Caki2 (cell line): Measurements from ENCODE around the gene DDX19B. TPM values are rescaled to one million over a fixed set of nuclear protein-coding genes. Genes with fewer than 3 reads are reported as not detected.
"Not testable (repeated sequence)": the region's sequence is repeated elsewhere in the genome, so short reads cannot be mapped to it uniquely, and the experiment has no call there.

Experiments
- DNase-seq: peaks from one replicate; pipeline ENCODE4 v3.0.0-alpha.2; 2015; ENCODE audit warnings: low read depth
- in situ Hi-C: cut with HindIII; loops from 2 replicates; pipeline ENCODE4 v1.10.0; 2016; ENCODE audit warnings: low sequenced_read_pairs, low pct_unique_long_range_greater_than_20kb, mixed read lengths
- total RNA-seq: library from RNA; depleted of rRNA; stranded (reverse); fragments of >200 nt; shearing (Covaris generic); gene quantifications from 2 replicates; pipeline ENCODE4 v1.2.3, GENCODE V29; 2014; ENCODE audit warnings: low replicate concordance; rRNA removed

The DDX19B gene
- 58.0 and 68.1 TPM in 2 replicates for total RNA-seq

DNA sequence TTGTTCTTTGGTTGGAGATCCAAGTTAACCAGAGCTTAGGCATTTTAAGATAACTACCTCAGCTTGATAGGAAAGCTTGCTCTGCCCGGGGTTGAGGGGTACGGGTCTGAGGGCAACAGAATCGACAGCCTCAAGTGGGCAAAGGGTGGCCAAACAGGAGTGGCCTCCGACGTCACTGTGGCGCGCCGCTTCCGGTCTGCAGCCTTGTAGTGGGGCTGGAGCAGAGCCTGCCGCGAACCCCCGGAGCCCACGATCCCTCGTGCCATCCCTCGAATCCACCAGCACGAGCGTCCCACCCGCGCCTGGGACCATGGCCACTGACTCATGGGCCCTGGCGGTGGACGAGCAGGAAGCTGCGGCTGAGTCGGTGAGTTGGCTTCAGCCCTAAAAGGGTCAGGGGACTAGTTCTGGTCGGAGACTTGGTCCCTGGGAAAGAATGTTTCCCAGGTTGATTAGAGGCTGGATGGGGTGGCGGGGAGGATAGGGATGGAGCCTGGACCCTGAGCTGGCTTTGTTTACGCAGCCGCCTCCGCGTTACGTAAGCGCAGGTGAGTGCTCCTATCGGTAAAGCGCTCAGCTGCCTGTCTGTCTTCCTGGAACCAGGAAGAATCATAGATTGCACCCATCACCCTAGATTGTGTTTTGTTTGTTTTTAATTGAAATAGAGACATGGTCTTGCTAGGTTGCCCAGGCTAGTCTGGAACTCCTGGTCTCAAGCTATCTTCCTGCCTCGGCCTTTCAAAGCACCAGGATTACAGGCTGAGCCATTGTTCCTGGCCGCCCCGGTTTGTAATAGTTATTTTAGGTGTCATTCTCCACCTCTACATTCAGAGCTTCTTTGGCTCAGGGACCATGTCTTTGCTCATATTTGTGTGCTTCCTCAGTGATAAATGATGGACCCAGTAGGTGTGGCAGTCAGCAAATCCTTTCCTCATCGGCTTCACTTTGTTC lies at the start of gene DDX19B:
DDX19B (plus strand) TSS at position 199 of the 951 bp plus-strand sequence; CDS start at position 311, 112 bp downstream.
- peak; percentile 58 for DNase-seq
- in situ Hi-C loops: no loop called here

DNA sequence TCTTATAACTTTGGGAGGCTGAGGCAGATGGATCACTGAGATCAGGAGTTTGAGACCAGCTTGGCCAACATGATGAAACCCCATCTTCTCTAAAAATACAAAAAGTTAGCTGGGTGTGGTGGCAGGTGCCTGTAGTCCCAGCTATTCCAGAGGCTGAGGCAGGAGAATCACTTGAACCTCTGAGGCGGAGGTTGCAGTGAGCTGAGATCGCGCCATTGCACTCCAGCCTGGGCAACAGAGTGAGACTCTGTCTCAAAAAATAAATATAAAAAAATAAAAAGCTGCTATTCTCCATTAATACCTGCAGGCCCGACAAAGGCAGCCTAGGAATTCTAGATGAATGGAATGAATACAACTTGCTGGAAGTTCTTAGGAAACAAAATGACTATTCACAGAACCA lies 49.3 kb upstream of the DDX19B start:
- in situ Hi-C loops, DNase-seq: not testable (repeated sequence)

DNA sequence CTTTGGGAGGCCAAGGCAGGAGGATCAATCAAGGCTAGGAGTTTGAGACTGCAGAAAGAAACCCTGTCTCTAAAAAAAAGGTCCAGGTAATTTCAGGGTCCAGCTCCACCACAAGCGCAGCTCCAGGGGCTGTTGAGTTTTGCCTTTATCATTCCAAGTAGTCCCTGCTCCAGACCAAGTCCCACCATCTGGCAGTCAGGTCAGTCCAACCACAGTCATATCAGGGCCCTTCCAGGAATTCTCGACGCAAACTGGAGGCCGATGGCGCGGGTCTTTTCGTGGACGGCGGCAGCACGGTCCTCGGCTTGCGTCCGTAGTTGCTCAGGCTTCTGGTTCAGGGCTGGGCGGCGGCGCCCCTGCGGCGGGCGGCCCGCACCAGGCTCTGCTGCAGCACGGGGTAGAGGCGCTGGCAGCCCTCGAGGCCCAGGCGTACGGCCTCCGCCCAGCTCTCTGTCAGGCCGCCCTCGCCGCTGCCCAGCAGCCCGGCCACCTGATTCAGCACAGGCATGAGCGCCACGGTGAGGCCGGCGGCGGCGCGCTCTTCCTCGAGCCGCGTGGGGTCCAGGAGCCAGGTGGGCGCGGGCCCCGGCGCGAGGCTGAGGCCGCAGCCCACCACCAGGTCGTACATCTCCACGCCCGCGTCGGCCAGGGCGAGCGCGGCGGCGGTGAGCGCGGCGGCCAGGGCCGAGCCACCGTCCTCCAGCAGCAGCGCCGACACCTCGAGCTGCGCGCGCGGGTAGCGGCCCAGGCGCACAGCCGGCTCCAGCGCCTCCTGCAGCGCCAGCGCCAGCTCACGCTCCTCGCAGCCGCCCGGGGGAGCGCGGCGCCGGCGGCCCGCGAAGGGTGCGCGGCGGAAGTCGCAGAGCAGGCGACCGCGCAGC lies 48.0 kb upstream of the DDX19B start:
- in situ Hi-C loops: no loop called here

DNA sequence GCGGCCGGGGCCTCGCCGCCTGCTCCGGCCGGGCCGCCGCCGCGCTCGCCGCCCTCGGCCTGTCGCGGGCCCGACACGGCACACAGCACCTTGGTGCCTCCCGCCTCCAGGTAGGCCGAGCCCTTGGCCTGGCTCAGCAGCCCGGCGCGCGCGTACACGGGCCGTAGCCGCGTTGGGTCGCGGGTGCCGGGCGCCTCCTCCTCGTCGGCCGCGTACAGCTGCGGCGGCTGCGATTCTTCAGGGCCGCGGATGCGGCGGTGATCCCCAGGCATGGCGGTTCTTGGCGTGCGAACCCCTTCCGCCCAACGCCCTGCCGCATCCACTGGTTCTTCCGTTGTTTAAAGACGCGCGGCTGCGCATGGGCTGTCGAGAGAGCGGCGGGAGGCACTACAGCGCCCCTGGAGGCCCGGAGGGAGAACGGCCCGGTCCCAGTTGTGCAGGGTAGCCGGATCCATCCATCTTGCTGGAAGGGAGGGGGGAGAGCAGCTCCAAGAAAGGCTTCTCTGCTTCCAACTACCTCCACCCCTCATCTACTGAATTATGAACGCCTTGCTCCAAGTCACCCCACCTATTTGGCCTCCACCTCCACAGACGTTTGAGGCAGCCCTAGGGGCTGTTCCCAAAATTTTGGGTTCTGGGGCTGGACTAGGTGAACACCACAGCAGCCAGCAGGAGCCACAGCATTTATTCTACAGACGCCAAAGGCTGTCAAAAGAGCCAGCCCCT lies 47.2 kb upstream of the DDX19B start, which contains the start of gene EXOSC6:
EXOSC6 (minus strand) TSS at position 312 of the 726 bp plus-strand sequence; CDS start at position 272, 40 bp downstream.
- peak; percentile 93 for DNase-seq
- in situ Hi-C loops: no loop called here

More for the DNA sequence above, 48.0 kb upstream of the DDX19B start:
- DNase-seq: peak; percentile 73

DNA sequence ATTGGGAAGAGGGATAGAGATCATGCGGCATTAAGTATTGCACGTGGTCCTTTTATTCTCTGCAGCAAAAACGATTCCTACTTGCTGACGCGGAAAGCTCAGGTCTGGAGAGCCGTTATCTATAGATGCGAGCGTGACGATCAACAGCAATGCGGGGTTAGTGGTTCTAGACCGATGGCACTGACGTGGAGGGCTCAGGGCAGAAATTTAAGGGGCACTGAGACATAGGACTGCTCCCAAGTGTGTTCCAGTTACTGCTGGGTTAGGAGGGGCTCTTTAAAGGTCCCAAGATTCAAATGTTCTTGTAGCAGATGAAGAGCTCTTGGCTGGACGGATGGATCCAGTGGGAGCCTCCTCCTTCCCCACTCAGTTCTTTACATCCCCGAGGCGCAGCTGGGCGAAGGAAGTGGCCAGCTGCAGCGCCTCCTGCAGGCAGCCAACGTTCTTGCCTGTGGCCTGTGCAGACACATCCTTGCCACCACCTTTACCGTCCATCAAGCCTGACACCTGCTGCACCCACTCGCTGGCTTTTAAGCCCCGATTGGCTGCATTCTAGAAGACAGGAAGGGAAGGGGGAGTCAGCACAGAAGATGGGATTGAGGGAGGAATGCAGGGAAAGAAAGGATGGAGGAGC lies 46.5 kb upstream of the DDX19B start:
- DNase-seq: peak; percentile 10
- in situ Hi-C loops: no loop called here

DNA sequence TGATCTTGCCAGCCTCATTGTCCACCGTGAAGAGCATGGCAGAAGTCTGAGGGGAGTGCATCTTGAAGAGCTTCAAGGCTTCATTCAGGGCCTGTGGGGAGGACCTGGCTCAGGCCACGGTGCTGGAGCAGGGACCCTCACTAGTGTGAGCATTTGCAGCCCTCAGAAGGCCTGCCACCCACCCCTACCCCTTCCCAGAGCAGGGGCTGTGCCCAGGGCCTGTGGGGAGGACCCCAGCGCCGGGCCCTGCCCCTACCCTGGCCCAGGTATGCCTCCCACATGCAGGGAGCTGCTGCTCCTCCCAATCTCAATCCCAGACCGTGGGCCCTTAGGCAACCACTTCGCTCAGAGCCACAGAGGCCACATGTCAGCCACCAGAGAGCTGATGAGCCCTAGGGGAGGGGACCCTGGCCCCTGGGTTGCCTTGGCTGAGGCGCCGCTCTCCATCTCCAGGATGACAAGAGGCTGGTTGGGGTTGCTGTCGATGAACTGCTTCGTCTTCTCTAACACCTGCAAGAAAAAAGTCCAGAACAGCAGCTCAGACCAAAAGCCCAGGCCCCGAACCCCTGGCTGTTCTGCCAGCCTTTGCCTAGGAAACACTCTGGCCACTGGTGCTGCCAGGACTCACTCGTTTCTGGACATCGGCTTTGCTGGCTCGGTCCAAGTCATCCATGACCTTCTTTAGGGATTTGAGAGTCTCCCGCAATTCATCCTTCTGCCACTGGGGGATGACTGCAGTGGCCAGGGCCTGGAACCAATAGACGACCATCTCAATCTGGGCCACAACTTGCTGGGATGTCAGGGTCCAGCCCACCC lies 45.5 kb upstream of the DDX19B start:
- DNase-seq: peak; percentile 25
- in situ Hi-C loops: no loop called here

DNA sequence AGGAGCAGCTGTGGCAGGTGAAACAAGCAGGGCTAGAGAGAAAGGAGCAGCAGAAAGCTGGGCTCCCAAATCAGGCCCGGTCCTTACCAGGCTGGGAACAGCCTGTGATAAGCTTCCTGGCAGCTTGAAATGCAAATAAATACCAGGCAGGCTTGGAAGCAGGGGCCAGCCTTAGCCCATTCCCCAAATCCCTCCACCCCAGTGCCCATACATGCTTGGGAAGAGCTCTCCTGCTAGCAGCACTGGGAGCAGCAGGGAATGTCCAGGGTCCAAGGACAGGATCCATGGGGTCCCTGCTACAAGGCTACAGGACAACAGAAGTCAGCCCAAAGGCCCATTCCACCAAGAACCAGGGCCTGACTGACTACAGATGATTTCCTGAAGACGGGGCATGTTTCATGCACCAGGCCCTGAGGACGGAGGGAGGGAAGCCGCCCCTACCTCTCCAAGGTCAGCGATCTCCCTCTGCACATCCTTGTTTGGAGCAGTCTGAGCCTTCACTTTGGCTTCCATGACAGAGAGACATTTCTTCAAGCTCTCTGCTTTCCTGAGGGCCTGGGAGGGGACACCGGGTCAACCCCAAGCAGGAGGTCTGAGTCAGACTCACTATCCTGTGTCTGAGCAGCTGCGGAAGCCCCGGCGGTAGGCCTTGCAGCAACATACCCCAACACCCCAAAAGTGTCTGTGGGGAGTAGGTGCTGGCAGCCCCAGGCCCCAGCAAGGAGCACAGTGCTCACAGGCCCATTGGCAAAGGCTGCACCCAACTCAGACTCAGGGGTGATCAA lies 44.6 kb upstream of the DDX19B start:
- in situ Hi-C loops: no loop called here
- no peak for DNase-seq

DNA sequence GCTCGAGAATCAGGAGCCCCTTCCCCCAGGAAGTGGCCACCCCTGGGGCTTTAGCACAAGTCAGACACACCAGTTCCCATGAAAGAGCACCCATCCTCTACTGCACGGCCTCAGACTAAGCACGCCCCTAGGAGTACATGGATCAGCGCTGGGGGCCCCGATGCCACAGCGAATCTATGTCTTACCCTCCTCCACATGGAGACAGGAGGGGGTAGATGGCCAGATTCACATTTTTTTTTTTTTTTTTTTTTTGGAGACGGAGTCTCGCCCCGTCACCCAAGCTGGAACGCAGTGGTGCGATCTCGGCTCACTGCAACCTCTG lies 44.1 kb upstream of the DDX19B start:
- in situ Hi-C loops: no loop called here
- DNase-seq: no peak

DNA sequence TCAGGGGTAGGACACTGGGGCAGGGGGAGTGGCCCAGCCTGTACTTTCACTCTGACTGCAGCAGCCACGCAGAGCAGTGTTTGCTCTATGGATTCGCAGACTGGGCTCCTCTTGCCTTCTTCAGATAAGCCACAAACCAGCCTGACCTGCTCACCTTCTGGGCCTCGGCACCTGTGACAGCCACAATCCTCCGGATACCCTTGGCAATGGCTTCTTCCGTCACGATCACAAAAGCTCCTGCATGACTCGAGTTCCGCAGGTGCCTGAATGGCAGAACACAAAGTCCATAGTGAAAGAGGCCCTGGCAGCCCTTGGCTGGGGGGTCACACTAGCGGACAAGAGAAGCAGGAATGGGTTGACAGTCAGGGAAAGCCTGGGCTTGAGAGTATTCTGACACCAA lies 43.4 kb upstream of the DDX19B start:
- DNase-seq: no peak
- in situ Hi-C loops: no loop called here

DNA sequence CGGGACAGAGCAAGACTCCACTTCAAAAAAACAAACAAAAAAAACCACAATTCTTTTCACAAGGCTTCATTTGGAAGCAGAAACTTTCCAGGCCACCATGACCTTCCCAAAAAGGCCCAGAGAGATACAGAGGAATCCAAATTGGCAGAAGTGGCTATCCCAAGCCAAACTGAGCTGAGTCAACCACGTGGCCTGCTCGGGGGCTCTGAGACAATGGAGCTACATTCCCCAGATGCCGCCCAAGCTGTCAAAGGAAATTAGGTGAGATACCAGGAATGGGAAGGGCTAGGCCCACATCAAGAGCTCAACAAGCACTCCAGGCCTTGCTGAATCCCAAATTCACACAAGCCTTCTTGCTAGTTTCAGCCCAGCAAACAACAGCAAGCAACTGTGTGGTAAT lies 41.6 kb upstream of the DDX19B start:
- no peak for DNase-seq
- in situ Hi-C loops: no loop called here

DNA sequence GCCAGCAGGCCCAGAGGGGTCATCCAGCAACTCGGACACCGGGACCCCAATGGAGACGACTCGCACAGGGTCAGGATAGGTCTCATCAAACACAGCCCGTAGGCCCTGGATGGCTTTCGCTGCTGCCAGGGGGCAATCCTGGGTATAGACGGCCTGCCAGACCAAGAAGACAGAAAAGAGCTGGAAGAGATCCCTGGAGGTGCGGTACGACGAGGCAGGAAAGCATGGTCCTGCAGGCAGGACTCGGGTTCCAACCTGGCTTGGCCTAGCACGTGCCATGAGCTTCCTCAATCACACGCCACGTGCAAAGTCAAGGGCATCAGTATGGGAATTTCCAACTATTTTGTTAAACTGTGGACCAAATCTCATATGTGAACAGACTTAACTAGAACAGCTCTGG lies 40.9 kb upstream of the DDX19B start:
- no peak for DNase-seq
- in situ Hi-C loops: no loop called here

DNA sequence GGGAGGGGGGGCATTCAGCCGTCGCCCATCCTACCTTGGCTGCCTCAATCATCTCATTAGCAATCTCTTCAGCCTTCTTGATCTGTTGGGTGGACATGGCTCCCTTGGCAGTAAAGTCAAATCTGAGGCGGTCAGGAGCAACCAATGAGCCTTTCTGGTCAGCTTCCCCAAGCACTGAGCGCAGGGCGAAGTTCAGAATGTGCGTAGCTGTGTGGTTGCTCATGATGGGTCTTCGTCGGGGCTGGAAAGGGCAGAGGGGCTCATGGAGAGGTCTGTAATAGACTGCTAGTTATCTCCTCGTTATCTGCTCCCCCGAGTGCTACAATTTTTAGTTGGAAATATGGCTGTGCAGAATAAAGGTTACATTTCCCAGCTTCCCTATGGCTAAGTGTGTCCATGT lies 40.0 kb upstream of the DDX19B start:
- no peak for DNase-seq
- in situ Hi-C loops: no loop called here

DNA sequence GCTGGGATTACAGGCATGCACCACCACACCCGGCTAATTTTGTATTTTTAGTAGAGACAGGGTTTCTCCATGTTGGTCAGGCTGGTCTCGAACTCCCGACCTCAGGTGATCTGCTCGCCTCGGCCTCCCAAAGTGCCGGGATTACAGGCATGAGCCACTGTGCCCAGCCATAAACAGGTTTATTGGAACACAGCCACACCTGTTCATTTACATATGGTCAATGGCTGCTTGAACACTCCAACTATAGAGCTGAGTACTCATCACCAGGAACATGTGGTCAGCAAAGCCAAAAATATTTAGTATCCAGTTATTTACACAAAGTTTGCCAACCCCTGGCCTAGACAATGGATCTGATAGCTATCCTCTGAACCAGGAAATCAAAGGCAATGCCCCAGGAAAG lies 39.1 kb upstream of the DDX19B start:
- in situ Hi-C loops, DNase-seq: not testable (repeated sequence)

DNA sequence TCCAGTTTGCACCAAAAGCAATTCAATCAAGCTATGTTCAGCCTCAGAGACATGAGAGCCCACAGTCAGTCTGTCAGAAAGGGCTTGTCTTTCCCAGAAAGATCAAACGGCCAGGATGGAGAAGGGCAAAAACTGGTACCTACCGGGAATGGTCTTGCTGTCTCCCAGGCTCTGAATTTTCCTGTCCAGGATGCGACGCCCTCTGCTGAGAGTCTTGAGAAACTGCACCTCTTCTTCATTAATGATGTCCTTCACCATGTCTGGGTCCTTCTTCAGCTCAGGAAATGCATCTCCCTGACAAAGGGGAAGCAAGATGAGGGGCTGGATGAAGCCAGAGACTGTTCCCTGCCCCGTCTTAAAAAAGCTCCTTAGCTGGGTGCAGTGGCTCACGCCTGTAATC lies 31.5 kb upstream of the DDX19B start:
- in situ Hi-C loops: no loop called here
- peak; percentile 33 for DNase-seq

DNA sequence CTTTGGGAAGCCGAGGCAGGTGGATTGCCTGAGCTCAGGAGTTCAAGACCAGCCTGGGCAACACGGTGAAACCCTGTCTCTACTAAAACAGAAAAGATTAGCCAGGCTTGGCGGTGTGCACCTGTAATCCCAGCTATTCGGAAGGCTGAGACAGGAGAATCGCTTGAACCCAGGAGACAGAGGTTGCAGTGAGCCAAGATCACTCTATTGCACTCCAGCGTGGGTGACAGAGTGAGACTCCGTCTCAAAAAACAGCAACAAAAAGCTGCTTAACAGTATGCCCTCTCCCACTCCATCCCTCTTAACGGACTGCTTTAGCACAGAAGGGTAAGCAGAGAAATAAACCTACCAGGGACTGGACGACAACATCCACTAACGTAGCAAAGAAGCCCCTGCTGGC lies 31.1 kb upstream of the DDX19B start:
- in situ Hi-C loops, DNase-seq: not testable (repeated sequence)

DNA sequence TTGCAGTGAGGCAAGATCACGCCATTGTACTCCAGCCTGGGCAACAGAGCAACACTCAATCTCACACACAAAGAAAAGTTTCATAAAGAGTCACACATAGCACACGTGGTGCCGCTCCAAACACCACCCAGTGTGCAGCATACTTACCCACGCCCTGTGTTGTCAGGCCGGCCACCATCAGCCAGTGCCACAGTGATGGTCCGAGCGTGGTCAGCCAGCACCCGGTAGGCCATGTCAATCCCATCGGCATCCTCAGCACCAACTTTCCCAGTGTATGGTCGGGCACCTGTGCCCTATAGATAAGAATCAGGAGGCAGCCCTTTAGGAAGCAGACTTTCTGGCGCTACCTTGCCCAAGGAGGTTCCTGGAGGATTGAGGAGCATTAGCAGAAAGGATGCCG lies 29.5 kb upstream of the DDX19B start:
- in situ Hi-C loops: no loop called here
- no peak for DNase-seq
